HG03066 (cell line): ENCODE results near the gene TCEA3.

Source experiments
- ATAC-seq: cut with Tn5 transposase; IDR thresholded peaks from one replicate; pipeline ENCODE4 v1.9.1; 2021; ENCODE audit warnings: low read depth; ENCODE audit not compliant: unreplicated experiment

TCEA3 gene

GRCh38 chr1:23422241-23422877 is 2.2 kb downstream of the TCEA3 start:
- ATAC-seq, result no peak

- ATAC-seq, result no peak
These were observed 2.8 kb downstream of the TCEA3 start for GRCh38 chr1:23421753-23422240.

GRCh38 chr1:23421343-23421742 is 3.2 kb downstream of the TCEA3 start:
- no peak for ATAC-seq

GRCh38 chr1:23420778-23421177 is 3.8 kb downstream of the TCEA3 start:
- ATAC-seq, result no peak

- ATAC-seq, result no peak
These were observed 5.4 kb downstream of the TCEA3 start for GRCh38 chr1:23419180-23419579.

GRCh38 chr1:23417570-23417969 is 7.0 kb downstream of the TCEA3 start:
- no peak for ATAC-seq

- ATAC-seq, result no peak
These were observed 7.6 kb downstream of the TCEA3 start for GRCh38 chr1:23416964-23417363.

- no peak for ATAC-seq
These were observed 15.7 kb downstream of the TCEA3 start for GRCh38 chr1:23408797-23409290.

GRCh38 chr1:23407016-23407630 is 17.4 kb downstream of the TCEA3 start:
- no peak for ATAC-seq

- ATAC-seq, result no peak
These were observed 18.6 kb downstream of the TCEA3 start for GRCh38 chr1:23405946-23406345.

GRCh38 chr1:23403735-23404486 is 20.6 kb downstream of the TCEA3 start:
- no peak for ATAC-seq

GRCh38 chr1:23403355-23403734 is 21.2 kb downstream of the TCEA3 start:
- ATAC-seq, result no peak

- ATAC-seq, result no peak
These were observed 21.6 kb downstream of the TCEA3 start for GRCh38 chr1:23403038-23403336.

GRCh38 chr1:23402286-23403037 is 22.1 kb downstream of the TCEA3 start:
- ATAC-seq, result no peak

- ATAC-seq, result no peak
These were observed 23.2 kb downstream of the TCEA3 start for GRCh38 chr1:23401313-23401712.

GRCh38 chr1:23400324-23401114 is 24.0 kb downstream of the TCEA3 start:
- ATAC-seq, result no peak

- no peak for ATAC-seq
These were observed 25.3 kb downstream of the TCEA3 start for GRCh38 chr1:23399229-23399628.

- ATAC-seq, result no peak
These were observed 26.6 kb downstream of the TCEA3 start for GRCh38 chr1:23397908-23398307.

GRCh38 chr1:23396380-23396779 is 28.2 kb downstream of the TCEA3 start:
- ATAC-seq, result no peak

GRCh38 chr1:23395849-23396248 is 28.7 kb downstream of the TCEA3 start:
- no peak for ATAC-seq
